GM19468 (cell line): ENCODE results near the gene UBA6.
A peak's percentile ranks its signal among the peaks of the same experiment; 100 is the strongest.
"Not testable (repeated sequence)": the region's sequence is repeated elsewhere in the genome, so short reads cannot be mapped to it uniquely, and the experiment has no call there.

Source experiments
- ATAC-seq: cut with Tn5 transposase; IDR thresholded peaks from one replicate; pipeline ENCODE4 v1.9.1; 2021; ENCODE audit warnings: mild to moderate bottlenecking, moderate library complexity, moderate number of reproducible peaks; ENCODE audit not compliant: unreplicated experiment; ENCODE audit errors: extremely low read depth

Gene UBA6

DNA sequence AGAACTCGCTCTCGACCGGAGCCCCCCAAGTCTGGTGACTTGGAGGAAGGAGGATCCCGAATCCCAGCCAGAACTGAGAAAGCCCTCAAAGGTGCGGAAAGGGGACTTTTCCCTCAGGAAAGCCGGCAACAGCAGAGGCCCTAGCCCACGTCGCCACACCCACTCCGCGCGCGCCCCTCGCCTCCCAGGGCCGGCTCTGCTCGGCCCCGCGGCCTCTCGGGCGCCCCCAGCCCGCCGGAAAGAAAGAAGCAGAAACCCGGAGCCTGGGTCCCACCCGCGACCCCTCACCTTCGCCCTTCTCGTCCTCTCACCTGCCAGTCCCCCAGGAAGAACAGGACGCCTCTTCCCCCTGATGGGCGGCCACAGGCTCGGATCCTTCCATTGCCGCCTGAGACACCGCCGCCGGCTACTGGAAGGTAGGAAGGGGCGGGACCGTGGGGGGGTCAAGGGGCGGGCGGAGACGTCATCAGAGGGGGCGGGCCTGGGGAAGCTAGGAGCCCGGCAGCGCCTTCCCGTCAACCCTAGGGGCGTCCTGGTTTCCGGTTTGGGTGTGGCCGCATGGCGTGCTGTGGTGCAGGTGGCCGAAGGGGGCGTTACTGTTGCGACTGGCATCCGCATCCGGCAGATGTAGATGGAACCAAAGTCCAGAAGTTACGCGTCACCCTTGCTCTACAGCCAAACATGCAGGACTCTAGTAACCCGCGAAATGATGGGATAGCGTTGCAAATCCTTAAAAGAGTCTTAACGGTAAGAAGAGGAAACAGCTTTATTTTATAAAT, at the start of gene UBA6:
UBA6 (minus strand) TSS at position 418 of the 779 bp plus-strand sequence; CDS start at position 382, 36 bp downstream.
- peak; percentile 97 for ATAC-seq

DNA sequence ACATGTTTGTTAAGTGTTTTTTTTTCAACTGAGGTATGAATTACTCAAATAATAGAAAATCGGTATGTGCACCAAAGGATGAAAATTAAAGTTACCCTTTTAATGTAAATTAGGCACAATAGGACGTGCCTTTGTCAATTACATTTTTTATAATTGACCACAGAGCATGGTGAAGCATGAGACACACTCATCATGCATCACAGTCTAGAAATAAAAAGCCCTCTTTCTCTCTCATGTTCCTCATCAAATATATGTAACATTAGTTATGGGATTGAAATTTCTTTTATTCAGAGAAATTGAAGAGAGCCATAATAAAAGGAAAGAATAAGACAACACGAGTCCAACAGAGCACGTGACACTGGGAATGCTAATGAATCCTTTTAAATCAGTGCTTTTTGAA, 49.7 kb upstream of the UBA6 start:
- no peak for ATAC-seq

DNA sequence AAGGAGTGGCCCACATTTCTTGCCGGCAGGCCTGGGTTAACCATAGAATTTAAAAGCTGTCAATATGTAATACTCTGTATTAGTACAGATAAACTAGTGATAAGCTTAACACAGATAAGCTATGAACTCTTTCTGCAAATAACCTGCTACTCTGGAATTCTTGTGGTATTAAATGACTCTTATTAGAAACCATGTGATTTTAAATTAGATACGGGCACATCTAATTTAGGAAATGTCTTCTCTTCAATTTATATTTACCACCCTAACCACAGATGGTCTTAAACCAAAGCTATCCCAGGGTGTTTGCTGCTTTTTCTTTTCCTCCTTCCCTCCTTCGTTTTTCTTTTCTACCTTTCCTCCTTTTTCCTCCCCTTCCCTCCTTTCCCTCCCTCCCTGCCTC, 48.3 kb upstream of the UBA6 start:
- no peak for ATAC-seq

DNA sequence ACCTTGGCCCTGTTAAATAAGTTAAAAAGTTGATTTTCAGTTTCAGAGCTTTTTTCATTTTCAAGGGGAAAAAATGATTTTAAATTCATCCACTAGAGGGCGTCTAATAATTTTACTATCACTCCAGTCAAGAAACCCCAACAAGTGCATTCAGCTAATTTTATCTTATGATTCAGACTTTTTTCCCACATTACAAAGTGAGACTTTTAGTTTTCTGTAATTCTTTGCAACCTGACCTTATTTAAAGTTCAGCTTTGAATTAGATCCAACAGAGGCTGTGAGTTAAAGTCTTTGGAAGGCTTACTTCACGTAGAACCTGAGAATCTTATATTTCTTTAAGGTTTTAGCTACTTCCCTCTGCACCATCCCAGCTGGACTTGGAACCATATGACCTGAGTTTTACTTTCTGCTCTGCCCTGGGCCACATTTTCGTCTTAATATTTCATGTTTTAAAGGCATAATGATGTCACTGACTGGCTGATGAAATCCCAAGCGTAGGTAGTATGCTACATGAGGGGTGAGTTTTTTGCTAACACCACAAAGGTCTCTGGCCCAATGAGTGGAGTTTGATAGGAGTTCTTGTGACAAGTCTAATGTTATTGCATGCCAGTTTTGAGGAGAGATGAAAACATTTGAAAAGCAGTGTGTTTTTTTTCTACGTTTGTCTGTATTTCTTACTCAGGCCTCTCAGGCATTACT, 46.0 kb upstream of the UBA6 start:
- no peak for ATAC-seq

DNA sequence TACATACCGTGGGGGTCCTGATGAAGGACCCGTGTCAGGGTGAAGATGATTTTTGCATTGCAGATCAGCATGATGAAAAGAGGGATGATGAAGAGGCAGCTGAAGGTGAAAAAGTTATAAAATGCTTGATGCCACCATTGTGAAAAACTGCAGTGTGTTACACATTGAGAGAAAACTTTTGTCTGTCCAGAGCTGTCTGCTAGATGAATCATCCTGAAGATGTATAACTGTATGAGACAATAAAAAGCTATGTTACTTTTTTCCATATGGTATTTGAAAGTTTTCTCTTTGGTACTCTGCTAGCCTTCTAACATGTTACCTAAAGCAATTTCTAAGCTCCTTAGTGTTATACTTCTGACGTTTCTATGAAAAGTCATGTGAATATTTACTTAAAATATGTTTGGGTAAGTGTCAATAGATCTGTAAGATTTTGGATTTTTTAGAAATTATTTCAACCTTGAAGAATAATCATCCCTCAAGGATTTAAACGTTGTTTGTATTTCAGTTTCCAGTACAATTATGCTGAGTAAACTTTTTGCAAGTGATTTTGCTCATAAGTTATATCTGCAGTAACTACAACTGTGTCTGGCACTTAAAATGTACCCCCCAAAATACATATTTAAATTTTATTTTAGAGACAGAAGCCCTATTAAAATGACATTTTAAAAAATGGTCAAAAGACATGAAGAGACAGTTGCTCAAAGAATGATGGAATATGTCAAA, 43.8 kb upstream of the UBA6 start:
- no peak for ATAC-seq

DNA sequence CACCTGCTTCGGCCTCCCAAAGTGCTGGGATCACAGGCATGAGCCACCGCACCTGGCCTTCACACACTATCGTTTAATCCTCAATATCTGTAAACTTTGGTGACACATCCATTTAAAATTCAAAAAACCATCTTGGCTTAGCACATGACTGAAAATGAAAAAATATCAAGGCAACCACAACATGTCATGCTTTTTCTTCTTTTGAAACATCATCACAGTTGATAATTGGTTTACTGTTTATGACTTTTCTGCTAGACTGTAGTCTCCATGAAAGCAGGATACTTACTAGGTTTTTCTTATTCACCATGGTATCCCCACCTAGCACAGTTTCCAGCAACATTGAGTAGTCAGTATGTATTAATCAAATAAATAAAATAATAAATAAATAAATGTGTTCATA, 42.2 kb upstream of the UBA6 start:
- no peak for ATAC-seq

DNA sequence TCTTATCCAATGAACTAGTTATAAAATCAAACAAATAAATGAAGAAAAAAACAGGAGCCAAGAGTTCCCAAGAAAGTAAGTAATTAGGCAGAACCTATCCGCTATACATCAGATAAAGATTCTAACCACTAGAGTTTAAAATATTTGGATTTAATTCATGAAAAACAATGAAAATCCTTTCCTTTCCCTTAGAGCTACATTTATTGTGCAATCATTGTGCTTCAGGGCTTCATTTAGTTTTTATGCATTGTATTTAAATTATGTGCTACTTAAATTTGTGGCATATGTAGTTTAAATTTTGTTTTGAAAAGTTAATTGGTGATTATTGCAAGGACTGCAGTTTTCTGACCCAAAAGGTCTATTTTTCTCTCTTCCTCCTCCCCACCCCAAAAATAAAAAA, 35.3 kb upstream of the UBA6 start:
- no peak for ATAC-seq

DNA sequence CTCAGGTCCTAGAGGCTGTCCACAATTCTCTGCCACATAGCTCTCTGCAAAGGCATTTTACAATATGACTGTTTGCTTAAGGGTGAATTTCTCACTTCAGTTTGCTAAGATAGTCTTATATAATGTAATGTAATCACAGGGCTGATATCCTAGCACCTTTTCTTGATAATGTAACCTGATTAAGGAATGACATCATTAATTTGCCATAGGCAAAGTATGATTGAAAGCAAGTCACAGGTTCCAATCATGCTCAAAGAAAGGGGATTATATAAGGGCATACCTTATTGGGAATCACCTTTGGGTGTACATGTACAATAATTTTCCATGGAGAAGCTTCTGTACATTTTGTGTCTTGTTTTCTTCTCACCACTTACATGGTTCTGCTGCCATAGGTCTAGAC, 34.4 kb upstream of the UBA6 start:
- no peak for ATAC-seq

DNA sequence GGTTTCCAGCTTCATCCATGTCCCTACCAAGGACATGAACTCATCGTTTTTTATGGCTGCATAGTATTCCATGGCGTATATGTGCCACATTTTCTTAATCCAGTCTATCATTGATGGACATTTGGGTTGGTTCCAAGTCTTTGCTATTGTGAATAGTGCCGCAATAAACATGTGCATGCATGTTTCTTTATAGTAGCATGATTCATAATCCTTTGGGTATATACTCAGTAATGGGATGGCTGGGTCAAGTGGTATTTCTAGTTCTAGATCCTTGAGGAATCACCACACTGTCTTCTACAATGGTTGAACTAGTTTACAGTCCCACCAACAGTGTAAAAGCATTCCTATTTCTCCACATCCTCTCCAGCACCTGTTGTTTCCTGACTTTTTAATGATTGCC, 29.6 kb upstream of the UBA6 start:
- not testable (repeated sequence) for ATAC-seq

DNA sequence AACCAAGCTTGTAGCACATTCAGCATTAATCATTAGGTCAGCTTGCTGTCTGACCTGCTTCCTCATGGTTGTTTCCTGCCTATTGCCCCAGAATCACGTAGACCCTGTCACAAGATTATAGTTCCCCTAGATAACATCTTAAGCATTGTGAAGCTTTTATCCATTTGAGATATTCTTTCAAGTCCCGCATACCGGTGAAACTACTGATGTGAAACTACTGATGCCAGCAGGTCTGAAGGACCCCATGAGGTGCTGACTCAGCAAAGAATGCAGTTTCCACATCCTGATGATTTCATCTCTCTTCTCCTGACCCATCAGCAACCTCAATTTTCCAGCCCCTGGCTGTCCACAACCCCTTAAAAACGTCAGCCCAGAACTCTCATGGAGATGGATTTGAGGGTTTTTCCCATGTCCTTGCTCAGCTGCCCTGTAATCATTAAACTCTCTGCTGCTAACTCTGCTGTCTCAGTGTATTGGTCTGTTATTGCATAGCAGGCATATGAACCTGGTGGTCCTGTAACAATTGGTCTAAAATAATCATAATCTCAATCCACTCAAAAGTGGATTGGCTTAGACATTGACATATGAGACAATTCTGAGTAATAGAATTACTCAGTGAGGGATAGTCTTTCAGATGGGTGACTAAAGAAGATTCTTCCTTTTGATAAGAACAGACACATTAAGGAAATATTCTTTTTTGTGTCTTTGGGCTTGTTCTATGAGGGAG, 26.3 kb upstream of the UBA6 start:
- ATAC-seq = no peak

DNA sequence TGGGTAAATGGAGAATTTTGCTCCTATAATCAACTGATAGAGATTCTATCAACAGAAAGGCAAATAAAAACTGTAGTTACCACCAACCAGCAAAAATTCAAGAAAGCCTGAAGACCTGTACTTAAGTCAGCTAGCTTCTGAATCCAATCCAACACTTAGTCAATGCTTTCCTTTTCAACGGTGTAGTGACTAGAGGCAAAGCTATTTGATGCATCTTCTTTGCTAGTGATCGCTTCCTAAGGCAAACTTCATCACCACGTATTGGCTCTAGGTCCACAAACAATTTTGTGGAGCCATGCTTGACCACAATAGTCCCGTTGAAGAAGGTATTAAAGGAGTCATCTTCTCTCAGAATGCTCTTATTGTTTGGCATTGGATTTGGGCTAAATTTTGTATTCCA, 25.0 kb upstream of the UBA6 start:
- no peak for ATAC-seq

DNA sequence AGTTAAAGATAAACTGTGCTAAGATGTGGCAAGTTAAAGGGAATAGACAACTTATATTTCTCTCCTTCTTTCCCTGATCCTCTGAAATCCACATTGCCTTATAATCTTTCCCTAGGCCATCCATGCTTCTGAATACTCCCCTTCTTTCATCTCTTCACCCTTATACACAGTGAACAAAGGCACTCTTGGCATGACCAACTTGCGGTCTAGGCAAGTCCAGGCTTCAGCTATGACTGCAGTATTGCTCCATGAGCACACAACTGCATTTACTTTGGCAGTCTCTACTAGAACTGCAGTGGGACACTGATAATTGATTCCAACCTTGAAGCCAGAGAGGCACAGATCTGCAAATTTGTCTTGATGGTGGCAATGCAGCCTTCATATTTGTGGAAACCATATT, 24.2 kb upstream of the UBA6 start:
- ATAC-seq = no peak

DNA sequence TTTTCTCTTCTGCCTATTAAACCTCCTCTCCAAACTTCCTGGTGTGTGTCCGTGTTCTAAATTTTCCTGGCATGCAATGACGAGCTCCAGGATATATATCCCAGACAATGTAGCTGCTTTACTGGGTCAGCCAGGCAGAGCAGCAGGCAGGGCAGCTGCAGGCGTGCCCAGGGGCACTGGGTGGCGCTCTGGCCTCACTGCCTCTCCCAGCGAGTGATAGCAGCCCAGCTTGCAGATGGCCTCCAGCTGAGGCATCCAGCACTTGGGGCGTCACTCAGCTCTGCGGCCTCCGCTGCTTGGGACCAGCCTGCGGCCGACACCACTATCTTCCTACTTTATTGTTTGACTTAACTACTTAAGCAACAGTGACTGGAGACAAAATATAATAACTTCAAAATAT, 23.0 kb upstream of the UBA6 start:
- ATAC-seq = no peak

DNA sequence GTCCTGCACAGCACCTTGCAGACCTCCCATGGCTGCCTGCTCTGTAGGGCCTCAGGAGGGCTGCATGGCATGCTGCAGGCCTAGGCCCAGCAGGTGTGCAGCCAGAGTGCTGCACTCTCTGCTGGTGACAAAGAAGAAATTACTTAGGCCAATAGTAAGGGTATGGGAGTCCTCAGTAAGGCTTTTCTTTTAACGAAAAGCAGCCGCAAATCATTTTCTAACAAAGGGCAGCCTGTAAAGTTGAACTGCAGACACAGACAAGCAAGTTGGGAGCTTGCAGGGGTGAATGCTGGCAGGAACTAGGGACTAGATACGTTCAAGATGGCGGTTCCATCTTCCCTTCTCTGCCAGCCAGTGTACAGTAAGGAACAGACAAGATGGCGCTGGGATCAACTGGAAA, 22.4 kb upstream of the UBA6 start:
- no peak for ATAC-seq

DNA sequence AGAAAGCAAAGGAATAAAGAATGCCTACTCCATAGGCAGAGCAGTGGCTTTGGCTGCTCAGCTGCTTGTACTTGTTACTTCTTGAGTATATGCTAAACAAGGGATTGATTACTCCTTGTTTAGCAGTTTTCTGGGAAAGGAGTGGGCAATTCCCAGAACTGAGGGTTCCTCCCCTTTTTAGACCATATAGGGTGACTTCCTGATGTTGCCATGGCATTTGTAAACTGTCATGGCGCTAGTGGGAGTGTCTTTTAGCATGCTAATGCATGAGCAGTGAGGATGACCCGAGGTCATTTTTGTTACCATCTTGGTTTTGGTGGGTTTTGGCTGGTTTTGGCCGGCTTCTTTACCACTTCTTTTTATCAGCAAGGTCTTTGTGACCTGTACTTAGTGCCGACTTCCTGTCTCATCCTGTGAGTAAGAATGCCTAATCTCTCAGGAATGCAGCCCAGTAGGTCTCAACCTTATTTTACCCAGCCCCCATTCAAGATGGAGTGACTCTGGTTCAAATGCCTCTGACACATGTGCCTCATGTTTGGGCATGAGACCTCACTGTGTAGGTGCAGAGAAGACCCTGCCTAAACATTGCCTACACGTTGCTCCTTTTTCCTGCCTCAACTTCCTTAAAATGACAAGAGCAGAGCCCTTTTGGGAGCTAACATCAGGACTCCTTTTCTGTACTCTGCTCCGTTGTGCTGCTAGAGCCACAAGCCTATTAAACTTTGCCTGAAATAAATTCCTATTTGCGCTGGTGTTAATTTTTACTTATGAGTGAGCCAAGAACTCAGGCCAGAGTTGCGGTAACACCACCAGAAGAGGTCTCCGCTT, 21.0 kb upstream of the UBA6 start:
- ATAC-seq = no peak

DNA sequence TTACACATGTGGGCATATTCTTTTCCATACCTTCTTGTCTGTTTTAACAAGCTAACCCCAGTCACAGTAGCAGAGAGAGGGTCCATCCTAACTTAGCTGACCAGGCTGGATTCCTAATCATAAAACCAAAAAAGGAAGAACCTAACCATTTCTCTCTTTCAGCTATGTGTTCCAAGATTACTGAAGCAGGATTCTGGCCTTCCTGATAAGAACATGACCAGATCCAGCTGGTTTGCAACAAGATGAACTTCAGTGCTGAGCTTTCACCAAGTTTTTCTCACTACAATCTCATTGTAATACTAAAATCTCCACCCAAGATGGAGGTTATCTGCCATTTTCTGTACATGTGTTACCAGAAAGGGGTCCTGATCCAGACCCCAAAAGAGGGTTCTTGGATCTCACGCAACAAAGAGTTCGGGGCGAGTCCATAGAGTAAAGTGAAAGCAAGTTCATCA, 20.4 kb upstream of the UBA6 start:
- no peak for ATAC-seq

DNA sequence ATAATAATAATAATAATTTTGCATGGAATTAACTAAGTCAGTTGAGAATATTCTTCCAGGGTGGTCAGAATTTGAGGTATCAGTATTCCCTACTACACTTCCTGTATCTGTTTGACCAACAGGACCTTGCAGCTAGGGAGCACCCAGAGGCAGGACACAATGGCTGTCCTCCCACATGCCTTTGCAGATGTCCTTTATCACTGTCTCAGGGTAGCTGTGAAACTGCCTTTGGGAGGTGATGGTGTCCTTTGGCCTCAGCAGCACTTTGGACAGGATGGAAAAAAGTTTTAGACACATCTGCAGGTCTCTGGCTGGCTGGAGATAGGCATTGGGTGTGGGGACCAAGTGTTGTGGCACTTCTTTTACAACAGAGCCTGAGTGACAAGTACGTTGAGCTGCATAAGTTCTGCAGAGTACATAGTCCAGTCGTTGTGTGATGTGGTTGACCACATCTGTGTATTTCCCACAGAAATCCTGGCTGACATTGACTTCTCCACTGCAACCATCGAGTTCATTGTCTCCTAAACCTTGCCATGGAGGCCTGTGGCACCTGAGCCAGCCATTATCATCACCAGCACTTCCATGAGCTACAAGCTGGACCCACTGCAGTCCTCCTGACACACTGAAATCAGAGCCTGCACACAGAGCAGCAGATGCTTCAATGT, 19.1 kb upstream of the UBA6 start:
- no peak for ATAC-seq

DNA sequence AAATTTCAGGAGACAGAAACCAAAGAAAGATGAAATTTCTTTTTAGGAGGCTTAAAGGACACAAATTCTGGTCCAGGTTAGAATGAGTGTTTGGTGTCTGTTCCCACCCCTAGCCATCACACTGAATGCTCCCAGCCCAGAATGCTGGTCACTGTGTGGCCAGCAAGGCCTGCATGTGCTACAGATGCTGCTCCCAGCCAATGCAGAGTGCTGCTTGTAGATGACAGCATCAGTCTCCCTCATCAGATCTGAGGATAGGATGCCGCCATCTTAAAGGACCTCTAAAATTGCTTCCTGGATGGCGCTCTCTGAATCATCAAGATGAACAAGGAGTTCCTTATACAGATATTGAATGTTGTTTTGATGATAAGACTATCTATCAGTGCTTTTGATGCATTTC, 17.9 kb upstream of the UBA6 start:
- no peak for ATAC-seq

DNA sequence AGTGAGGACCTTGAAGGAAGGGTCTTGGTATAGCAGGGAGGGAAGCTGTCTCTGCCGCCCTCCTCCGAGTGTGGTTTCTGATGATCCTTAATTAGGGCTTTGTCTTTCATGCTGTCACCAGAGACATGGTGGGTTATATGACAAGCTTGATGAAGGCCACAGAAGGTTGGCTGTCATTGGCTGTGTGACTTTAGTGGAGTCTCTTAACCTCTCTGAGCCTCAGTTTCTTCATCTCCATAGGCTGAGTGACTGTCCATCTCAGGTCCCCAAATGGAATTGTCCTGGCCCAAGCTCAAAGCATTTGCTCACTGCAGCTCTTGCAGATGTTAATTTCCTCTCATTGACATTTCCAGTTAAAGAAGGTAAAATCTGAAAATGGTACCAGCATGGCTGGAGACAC, 16.6 kb upstream of the UBA6 start:
- no peak for ATAC-seq
